H9 (cell line): Measurements from ENCODE around the gene SDC3. TPM values are rescaled to one million over a fixed set of nuclear protein-coding genes. Genes with fewer than 3 reads are reported as not detected.

Experiments
- DNase-seq: peaks from one replicate; pipeline ENCODE4 v3.0.0-alpha.2; 2017
- H2AFZ ChIP-seq: one replicate; pipeline ENCODE4 v1.6.1; 2013; ENCODE audit warnings: mild to moderate bottlenecking, low read length, control low read depth, moderate library complexity
- H2AK5ac ChIP-seq: 2 replicates; pipeline ENCODE4 v1.6.1; 2013; ENCODE audit warnings: low read length, control low read depth, mixed read lengths; ENCODE audit not compliant: insufficient read length
- H2BK120ac ChIP-seq: one replicate; pipeline ENCODE4 v1.6.1; 2013; ENCODE audit warnings: low read depth, mild to moderate bottlenecking, low read length, control low read depth, inconsistent platforms; ENCODE audit not compliant: poor library complexity, severe bottlenecking
- H2BK12ac ChIP-seq: 2 replicates; pipeline ENCODE4 v1.6.1; 2013; ENCODE audit warnings: low read length, control low read depth, mixed read lengths, low read depth; ENCODE audit not compliant: insufficient read length
- H2BK15ac ChIP-seq: 2 replicates; pipeline ENCODE4 v1.6.1; 2013; ENCODE audit warnings: low read depth, low read length, control low read depth
- H2BK20ac ChIP-seq: one replicate; pipeline ENCODE4 v1.6.1; 2013; ENCODE audit warnings: low read depth, mild to moderate bottlenecking, low read length, control low read depth, inconsistent platforms; ENCODE audit not compliant: poor library complexity, severe bottlenecking
- H2BK5ac ChIP-seq: 2 replicates; pipeline ENCODE4 v1.6.1; 2013; ENCODE audit warnings: low read length, control low read depth, mixed read lengths; ENCODE audit not compliant: insufficient read length
- H3K14ac ChIP-seq: 2 replicates; pipeline ENCODE4 v1.6.1; 2013; ENCODE audit warnings: low read length, control low read depth; ENCODE audit not compliant: insufficient read depth
- H3K18ac ChIP-seq: 2 replicates; pipeline ENCODE4 v1.6.1; 2013; ENCODE audit warnings: low read depth, mild to moderate bottlenecking, mixed read lengths, low read length, control low read depth; ENCODE audit not compliant: insufficient read length
- H3K23ac ChIP-seq: 2 replicates; pipeline ENCODE4 v1.6.1; 2013; ENCODE audit warnings: low read length, control low read depth, mixed read lengths, low read depth; ENCODE audit not compliant: insufficient read length
- H3K23me2 ChIP-seq: 2 replicates; pipeline ENCODE4 v1.6.1; 2013; ENCODE audit warnings: low read depth, mild to moderate bottlenecking, mixed read lengths, low read length, control low read depth; ENCODE audit not compliant: insufficient read length, poor library complexity, severe bottlenecking
- H3K27ac ChIP-seq: 2 replicates; pipeline ENCODE4 v1.5.1; 2013; ENCODE audit warnings: low read length, control low read depth, mixed read lengths, low read depth; ENCODE audit not compliant: insufficient read length
- H3K27me3 ChIP-seq: 2 replicates; pipeline ENCODE4 v1.6.1; 2013; ENCODE audit warnings: low read length, control low read depth, inconsistent platforms; ENCODE audit not compliant: insufficient read depth
- H3K4ac ChIP-seq: 2 replicates; pipeline ENCODE4 v1.6.1; 2013; ENCODE audit warnings: low read depth, mild to moderate bottlenecking, control low read depth, inconsistent platforms, low read length, moderate library complexity
- H3K4me1 ChIP-seq: 2 replicates; pipeline ENCODE4 v1.6.1; 2013; ENCODE audit warnings: low read length, control low read depth, inconsistent platforms; ENCODE audit not compliant: insufficient read depth
- H3K4me2 ChIP-seq: 2 replicates; pipeline ENCODE4 v1.6.1; 2013; ENCODE audit warnings: low read length, control low read depth, mixed read lengths; ENCODE audit not compliant: insufficient read length, insufficient read depth
- H3K56ac ChIP-seq: 2 replicates; pipeline ENCODE4 v1.6.1; 2013; ENCODE audit warnings: low read depth, mild to moderate bottlenecking, mixed read lengths, low read length, control low read depth; ENCODE audit not compliant: insufficient read length
- H3K79me1 ChIP-seq: 2 replicates; pipeline ENCODE4 v1.6.1; 2013; ENCODE audit warnings: low read depth, mild to moderate bottlenecking, moderate library complexity, low read length, control low read depth, inconsistent platforms; ENCODE audit not compliant: insufficient read depth, poor library complexity, severe bottlenecking
- H3K79me2 ChIP-seq: 2 replicates; pipeline ENCODE4 v1.6.1; 2013; ENCODE audit warnings: low read length, control low read depth, inconsistent platforms; ENCODE audit not compliant: insufficient read depth
- H3K9ac ChIP-seq: 2 replicates; pipeline ENCODE4 v1.6.1; 2013; ENCODE audit warnings: low read length, control low read depth, mixed read lengths; ENCODE audit not compliant: insufficient read length; ENCODE audit errors: extremely low read depth
- H3K9me3 ChIP-seq: one replicate; pipeline ENCODE4 v1.6.1; 2013; ENCODE audit warnings: low read depth, low read length, inconsistent platforms; ENCODE audit not compliant: control insufficient read depth
- H3T11ph ChIP-seq: one replicate; pipeline ENCODE4 v1.6.1; 2013; ENCODE audit warnings: mild to moderate bottlenecking, low read length, control low read depth, inconsistent platforms
- H4K20me1 ChIP-seq: one replicate; pipeline ENCODE4 v1.6.1; 2013; ENCODE audit not compliant: control insufficient read depth, insufficient read length, insufficient read depth
- H4K5ac ChIP-seq: 2 replicates; pipeline ENCODE4 v1.6.1; 2013; ENCODE audit warnings: low read depth, mild to moderate bottlenecking, mixed read lengths, low read length, control low read depth; ENCODE audit not compliant: insufficient read length
- H4K8ac ChIP-seq: replicated peaks from 2 replicates; pipeline ENCODE4 v1.6.1; 2013; ENCODE audit warnings: low read length, control low read depth, mixed read lengths, low read depth; ENCODE audit not compliant: insufficient read length
- H4K91ac ChIP-seq: 2 replicates; pipeline ENCODE4 v1.6.1; 2013; ENCODE audit warnings: low read depth, mild to moderate bottlenecking, moderate library complexity, mixed read lengths, low read length, control low read depth; ENCODE audit not compliant: insufficient read length
- H3K27ac Mint-ChIP-seq, 3 experiments: 2 replicates in 2 of 3; 3 replicates in 1 of 3; pipeline ENCODE4 v1.8.0; 2020 to 2021; ENCODE audit warnings: mixed read lengths in 3 of 3, mild to moderate bottlenecking in 1 of 3, moderate library complexity in 1 of 3
- H3K27me3 Mint-ChIP-seq: 2 replicates; pipeline ENCODE4 v1.8.0; 2021; ENCODE audit warnings: low read depth, mild to moderate bottlenecking, moderate library complexity, mixed read lengths
- H3K36me3 Mint-ChIP-seq, 3 experiments: 2 replicates in 2 of 3; 3 replicates in 1 of 3; pipeline ENCODE4 v1.8.0; 2020 to 2021; ENCODE audit warnings: low read depth in 3 of 3, mixed read lengths in 3 of 3; ENCODE audit not compliant: insufficient read depth in 1 of 3
- H3K4me1 Mint-ChIP-seq, 2 experiments: 2 replicates each; pipeline ENCODE4 v1.8.0; 2020; ENCODE audit warnings: mixed read lengths in 2 of 2
- H3K4me3 Mint-ChIP-seq, 2 experiments: 2 replicates in 1 of 2; 3 replicates in 1 of 2; pipeline ENCODE4 v1.8.0; 2020 to 2021; ENCODE audit warnings: mild to moderate bottlenecking in 2 of 2, mixed read lengths in 2 of 2, moderate library complexity in 1 of 2
- H3K9me3 Mint-ChIP-seq, 2 experiments: 2 replicates in 1 of 2; 3 replicates in 1 of 2; pipeline ENCODE4 v1.8.0; 2020; ENCODE audit warnings: mild to moderate bottlenecking in 2 of 2, mixed read lengths in 2 of 2, moderate library complexity in 1 of 2
- WGBS: extraction: QIAGEN DNeasy Blood & Tissue Kit; methylation state at CpG from one replicate; pipeline ENCODE4 v1.1.7; 2013; ENCODE audit warnings: missing lambda C conversion rate, low lambda C conversion rate, mixed read lengths; ENCODE audit not compliant: insufficient read length; ENCODE audit errors: extremely low coverage; 5-methylcytosine and 5-hydroxymethylcytosine counted together
- total RNA-seq: library from RNA; stranded (reverse); gene quantifications from 2 replicates; pipeline ENCODE4 v1.2.1, GENCODE V29; 2021
- TF ChIP-seq, protein P1 (sequence below): fragments of 200-600 bp; sonication (generic); conservative IDR thresholded peaks from 3 replicates; pipeline ENCODE4 v1.8.0; 2021; ENCODE audit warnings: antibody characterized with exemption, mild to moderate bottlenecking

SDC3 gene
- total RNA-seq, 1 experiment from 2014 or later: 25.9 TPM

DNA sequence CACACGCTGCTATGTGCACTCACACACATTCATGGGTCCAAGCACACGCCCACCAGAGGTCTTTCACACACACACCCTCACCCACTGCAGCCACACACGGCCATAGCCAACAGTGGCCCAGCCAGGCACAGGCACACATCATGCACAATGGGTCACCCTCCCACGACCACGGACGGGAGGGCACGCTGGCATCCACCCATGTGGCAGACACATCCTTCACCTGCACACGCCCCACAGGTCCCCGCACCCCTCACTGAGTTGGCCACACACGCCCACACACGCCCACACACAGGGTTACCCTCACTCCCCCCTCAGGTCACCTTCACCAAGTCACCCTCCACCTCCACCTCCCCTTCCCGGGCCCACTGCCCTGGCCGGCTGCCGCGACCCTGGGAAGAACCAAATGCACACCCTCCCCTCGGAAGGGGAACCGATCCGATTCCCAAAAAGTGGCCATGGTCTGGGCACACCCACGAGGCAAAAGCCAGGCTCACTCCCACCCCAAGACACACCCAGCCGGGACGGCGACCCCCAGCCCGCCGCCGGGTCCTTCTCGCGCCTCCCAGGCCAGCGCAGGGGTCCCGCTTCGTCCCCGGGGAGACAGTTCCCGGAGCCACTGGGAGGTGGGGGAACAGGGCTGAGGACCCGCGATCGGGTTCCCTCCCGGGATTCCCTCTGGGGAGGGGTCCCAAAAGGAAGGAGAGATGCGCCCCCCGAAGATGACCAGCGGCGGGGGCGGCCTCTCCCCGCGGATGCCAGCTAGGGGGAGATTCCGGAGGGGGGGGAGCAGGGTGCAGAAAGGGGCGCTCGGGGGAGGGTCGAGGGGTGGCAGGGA lies 860 bp downstream of the SDC3 start:
- Histone ChIP-seq H3K4me1 (peaks cover 5% of the 10 kb centered on the region; the same call in 1 of the 2 replicates), H3K9ac (no peak overlapping the region)
- H3K27me3 Mint-ChIP-seq: peaks cover 31% of the 10 kb centered on the region

More for the DNA sequence above, 860 bp downstream of the SDC3 start:
- H2AFZ ChIP-seq: no peak overlapping the region
- H2AK5ac ChIP-seq: no peak overlapping the region
- H3K4me2 ChIP-seq: peak overlapping the region; percentile 19
- H2BK20ac ChIP-seq: no peak overlapping the region
- H3K79me1 ChIP-seq: no peaks in the 10 kb centered on the region
- DNase-seq: peak; percentile 22
- no peak overlapping the region for H3K14ac ChIP-seq
- H3K9me3 Mint-ChIP-seq: no peaks in the 10 kb centered on the region
- TF ChIP-seq, protein P1, sequence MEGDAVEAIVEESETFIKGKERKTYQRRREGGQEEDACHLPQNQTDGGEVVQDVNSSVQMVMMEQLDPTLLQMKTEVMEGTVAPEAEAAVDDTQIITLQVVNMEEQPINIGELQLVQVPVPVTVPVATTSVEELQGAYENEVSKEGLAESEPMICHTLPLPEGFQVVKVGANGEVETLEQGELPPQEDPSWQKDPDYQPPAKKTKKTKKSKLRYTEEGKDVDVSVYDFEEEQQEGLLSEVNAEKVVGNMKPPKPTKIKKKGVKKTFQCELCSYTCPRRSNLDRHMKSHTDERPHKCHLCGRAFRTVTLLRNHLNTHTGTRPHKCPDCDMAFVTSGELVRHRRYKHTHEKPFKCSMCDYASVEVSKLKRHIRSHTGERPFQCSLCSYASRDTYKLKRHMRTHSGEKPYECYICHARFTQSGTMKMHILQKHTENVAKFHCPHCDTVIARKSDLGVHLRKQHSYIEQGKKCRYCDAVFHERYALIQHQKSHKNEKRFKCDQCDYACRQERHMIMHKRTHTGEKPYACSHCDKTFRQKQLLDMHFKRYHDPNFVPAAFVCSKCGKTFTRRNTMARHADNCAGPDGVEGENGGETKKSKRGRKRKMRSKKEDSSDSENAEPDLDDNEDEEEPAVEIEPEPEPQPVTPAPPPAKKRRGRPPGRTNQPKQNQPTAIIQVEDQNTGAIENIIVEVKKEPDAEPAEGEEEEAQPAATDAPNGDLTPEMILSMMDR: no peak
- H3K18ac ChIP-seq: no peak overlapping the region
- peaks cover 50 to 67% of the 10 kb centered on the region in 2 experiments for H3K4me1 Mint-ChIP-seq
- no peak overlapping the region for H2BK5ac ChIP-seq
- peaks cover 7% of the 10 kb centered on the region for H3K23me2 ChIP-seq
- peak overlapping the region; percentile 79 to 91 for H3K4me3 Mint-ChIP-seq
- H3K27ac Mint-ChIP-seq: peak overlapping the region in 1 of 3 experiments; percentile 77; a peak in 1 of 7 replicates
- H2BK12ac ChIP-seq: no peak overlapping the region
- no peak overlapping the region for H3K4ac ChIP-seq
- no peak overlapping the region for H2BK15ac ChIP-seq
- H3K27ac ChIP-seq: no peak overlapping the region
- WGBS: no CpG with 5 or more reads among the region's 47 CpGs
- H3T11ph ChIP-seq: no peak overlapping the region
- no peak overlapping the region for H3K23ac ChIP-seq
- no peaks in the 10 kb centered on the region for H3K27me3 ChIP-seq
- no peaks in the 10 kb centered on the region for H3K9me3 ChIP-seq
- H3K36me3 Mint-ChIP-seq: no peaks in the 10 kb centered on the region
- H4K20me1 ChIP-seq: peaks cover 6% of the 10 kb centered on the region
- no peak overlapping the region for H4K91ac ChIP-seq
- no peak overlapping the region for H3K56ac ChIP-seq
- H2BK120ac ChIP-seq: no peak overlapping the region
- H4K5ac ChIP-seq: no peak overlapping the region
- H3K79me2 ChIP-seq: 0 out of 2 replicates have a peak, but pooled peaks cover 2% of the 10 kb centered on the region
- no peak overlapping the region for H4K8ac ChIP-seq
